DMS 273 (cell line): Measurements from ENCODE around the gene STX16.
A peak's percentile ranks its signal among the peaks of the same experiment; 100 is the strongest.
"Not testable (repeated sequence)": the region's sequence is repeated elsewhere in the genome, so short reads cannot be mapped to it uniquely, and the experiment has no call there.

Experiments used
- DNase-seq: peaks from one replicate; lab custom pipeline; 2025; ENCODE audit not compliant: unreplicated experiment; lab: John Stamatoyannopoulos, UW

The STX16 gene

GRCh38 chr20:58635279-58635665, 15.8 kb upstream of the STX16 start:
- DNase-seq, result no peak

- no peak for DNase-seq
Measured at GRCh38 chr20:58636396-58636982, 14.6 kb upstream of the STX16 start.

GRCh38 chr20:58636983-58637421, 14.1 kb upstream of the STX16 start:
- DNase-seq, result peak; percentile 21

- no peak for DNase-seq
Measured at GRCh38 chr20:58637466-58638213, 13.4 kb upstream of the STX16 start.

GRCh38 chr20:58638467-58639181, 12.5 kb upstream of the STX16 start:
- DNase-seq, result no peak

- no peak for DNase-seq
Measured at GRCh38 chr20:58639182-58640146, 11.6 kb upstream of the STX16 start.

GRCh38 chr20:58640446-58640845, 10.6 kb upstream of the STX16 start:
- no peak for DNase-seq

GRCh38 chr20:58642441-58642840, 8.6 kb upstream of the STX16 start:
- DNase-seq, result no peak

- not testable (repeated sequence) for DNase-seq
Measured at GRCh38 chr20:58642896-58643295, 8.2 kb upstream of the STX16 start.

GRCh38 chr20:58645412-58645968, 5.6 kb upstream of the STX16 start:
- DNase-seq, result no peak

- no peak for DNase-seq
Measured at GRCh38 chr20:58646257-58646656, 4.8 kb upstream of the STX16 start.

GRCh38 chr20:58646703-58647102, 4.4 kb upstream of the STX16 start:
- DNase-seq, result no peak

GRCh38 chr20:58647162-58647795, 3.8 kb upstream of the STX16 start:
- peak; percentile 34 for DNase-seq

GRCh38 chr20:58647796-58648501, 3.1 kb upstream of the STX16 start:
- DNase-seq, result no peak

GRCh38 chr20:58648502-58648825, 2.6 kb upstream of the STX16 start:
- not testable (repeated sequence) for DNase-seq

- no peak for DNase-seq
Measured at GRCh38 chr20:58649288-58650180, 1.5 kb upstream of the STX16 start.

- DNase-seq, result no peak
Measured at GRCh38 chr20:58650181-58650775, 805 bp upstream of the STX16 start.

GRCh38 chr20:58651559-58651945, 469 bp downstream of the STX16 start:
- DNase-seq, result peak; percentile 37
